ENCODE measurements around the gene DNAJC11.
"Not testable (repeated sequence)": the region's sequence is repeated elsewhere in the genome, so short reads cannot be mapped to it uniquely, and the experiment has no call there.

DNAJC11 gene

GRCh38 chr1:6701437-6702153 lies at the start of gene DNAJC11:
Gene DNAJC11, minus strand, starts transcription at chr1:6701816. Its CDS starts 16 bp downstream, at chr1:6701800.
- peak; percentile 71 to 88 for DNase-seq

GRCh38 chr1:6750490-6750889 lies 48.9 kb upstream of the DNAJC11 start:
- DNase-seq, result no peak

- no peak for DNase-seq
These were observed 46.1 kb upstream of the DNAJC11 start for GRCh38 chr1:6747674-6748073.

- no peak for DNase-seq
These were observed 43.5 kb upstream of the DNAJC11 start for GRCh38 chr1:6745073-6745472.

GRCh38 chr1:6743189-6744101 lies 41.8 kb upstream of the DNAJC11 start:
- DNase-seq, result peak; percentile 83 to 84

GRCh38 chr1:6742676-6743188 lies 41.1 kb upstream of the DNAJC11 start:
- not testable (repeated sequence) for DNase-seq

GRCh38 chr1:6738987-6739676 lies 37.5 kb upstream of the DNAJC11 start:
- no peak for DNase-seq

GRCh38 chr1:6732942-6733341 lies 31.3 kb upstream of the DNAJC11 start:
- no peak for DNase-seq

- DNase-seq, result no peak
These were observed 30.3 kb upstream of the DNAJC11 start for GRCh38 chr1:6731905-6732304.

GRCh38 chr1:6730880-6731279 lies 29.3 kb upstream of the DNAJC11 start:
- DNase-seq, result no peak

GRCh38 chr1:6730473-6730872 lies 28.9 kb upstream of the DNAJC11 start:
- no peak for DNase-seq

- DNase-seq, result peak; percentile 67 to 73
These were observed 25.9 kb upstream of the DNAJC11 start for GRCh38 chr1:6727535-6727934.

- DNase-seq, result no peak
These were observed 24.6 kb upstream of the DNAJC11 start for GRCh38 chr1:6726253-6726652.

GRCh38 chr1:6724517-6725141 lies 23.0 kb upstream of the DNAJC11 start:
- DNase-seq, result no peak

GRCh38 chr1:6723621-6724428 lies 22.2 kb upstream of the DNAJC11 start:
- DNase-seq, result no peak

GRCh38 chr1:6711174-6711573 lies 9.6 kb upstream of the DNAJC11 start:
- DNase-seq, result no peak

GRCh38 chr1:6704746-6705145 lies 3.1 kb upstream of the DNAJC11 start:
- DNase-seq, result no peak

- DNase-seq, result no peak
These were observed 1.4 kb upstream of the DNAJC11 start for GRCh38 chr1:6703016-6703415.

- no peak for DNase-seq
These were observed 671 bp downstream of the DNAJC11 start for GRCh38 chr1:6700853-6701436.

GRCh38 chr1:6699915-6700314 lies 1.7 kb downstream of the DNAJC11 start:
- not testable (repeated sequence) for DNase-seq

GRCh38 chr1:6695868-6696267 lies 5.7 kb downstream of the DNAJC11 start:
- DNase-seq, result no peak
